ENCODE results near the gene BANK1.

BANK1 gene

DNA sequence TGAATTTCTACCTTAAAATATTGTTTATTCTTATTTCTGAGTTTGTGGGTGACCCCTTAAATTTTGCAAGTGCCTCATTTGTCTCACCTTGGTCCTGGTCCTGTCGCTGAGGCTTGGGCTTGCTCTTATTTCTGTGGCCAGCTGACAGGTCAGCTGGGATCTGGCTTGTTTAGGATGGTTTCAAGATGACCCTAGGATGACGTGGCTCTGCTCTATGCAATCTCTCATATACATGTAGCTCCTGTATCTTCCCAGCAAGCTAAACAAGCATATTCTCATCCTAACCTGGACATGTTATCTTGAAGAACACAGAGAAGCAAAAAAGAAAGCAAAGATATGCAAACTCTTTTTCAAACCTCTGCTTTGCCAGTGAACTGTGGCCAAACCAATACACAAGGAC is 158.4 kb downstream of the BANK1 start:
- no peak for DNase-seq (ENCODE audit: low read depth, low spot score)
- H3K4me3 ChIP-seq (ENCODE audit: low read length), result no peak overlapping the region

DNA sequence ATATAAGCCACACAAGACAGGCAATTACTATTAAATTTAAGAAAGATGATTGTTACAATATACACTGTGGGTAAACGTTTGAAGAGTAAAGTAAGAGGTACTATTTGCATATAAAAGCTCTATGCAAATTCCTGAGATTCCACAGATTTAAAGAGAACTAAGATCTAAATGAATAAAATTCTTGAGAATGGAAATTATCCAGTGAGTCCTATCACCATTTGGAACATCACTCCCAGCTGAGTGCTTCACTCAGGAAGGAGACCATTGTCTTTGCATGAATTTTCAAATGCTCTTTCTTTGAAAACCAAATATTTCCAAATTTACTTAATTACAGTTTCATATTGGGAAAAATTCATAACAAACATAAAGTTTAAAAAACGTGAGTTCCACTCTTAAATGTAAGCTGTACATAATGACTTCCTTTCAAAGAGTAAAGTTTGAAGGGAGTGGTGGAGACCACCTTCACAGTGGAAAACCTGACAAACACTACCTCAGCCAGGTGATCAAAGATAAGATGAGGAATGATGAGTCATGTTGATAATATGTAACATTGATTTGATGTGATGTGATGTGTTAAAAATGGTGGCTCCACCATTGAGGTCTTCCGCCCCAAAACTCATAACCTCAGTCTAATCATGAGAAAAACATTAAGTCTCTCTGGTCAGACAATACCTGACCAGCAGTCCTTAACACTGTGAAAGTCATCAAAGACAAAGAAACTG is 159.9 kb downstream of the BANK1 start:
- DNase-seq (ENCODE audit: low read depth, low spot score), result no peak

DNA sequence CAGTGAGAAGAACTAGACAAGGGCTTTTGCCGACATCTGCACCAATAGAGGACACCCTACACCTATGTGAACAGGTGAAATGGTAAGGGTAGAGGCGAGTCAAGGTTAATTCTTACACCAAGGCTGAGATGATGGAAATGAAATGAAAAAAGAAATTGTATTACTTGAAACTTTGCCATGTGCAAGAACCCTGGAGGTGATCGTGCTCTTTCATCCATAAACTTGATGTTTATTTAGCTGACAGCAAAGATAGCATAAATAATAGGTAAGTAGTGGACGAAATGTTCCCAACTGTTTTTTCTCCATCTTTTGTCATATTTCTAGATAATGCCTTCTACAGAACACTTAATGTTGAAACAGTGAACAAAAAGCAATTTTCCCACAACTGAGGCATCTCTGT is 162.5 kb downstream of the BANK1 start:
- no peak overlapping the region for H3K4me3 ChIP-seq (ENCODE audit: low read length)
- DNase-seq (ENCODE audit: low read depth, low spot score), result no peak

More for the DNA sequence above, 159.9 kb downstream of the BANK1 start:
- no peak overlapping the region for H3K4me3 ChIP-seq (ENCODE audit: low read length)

DNA sequence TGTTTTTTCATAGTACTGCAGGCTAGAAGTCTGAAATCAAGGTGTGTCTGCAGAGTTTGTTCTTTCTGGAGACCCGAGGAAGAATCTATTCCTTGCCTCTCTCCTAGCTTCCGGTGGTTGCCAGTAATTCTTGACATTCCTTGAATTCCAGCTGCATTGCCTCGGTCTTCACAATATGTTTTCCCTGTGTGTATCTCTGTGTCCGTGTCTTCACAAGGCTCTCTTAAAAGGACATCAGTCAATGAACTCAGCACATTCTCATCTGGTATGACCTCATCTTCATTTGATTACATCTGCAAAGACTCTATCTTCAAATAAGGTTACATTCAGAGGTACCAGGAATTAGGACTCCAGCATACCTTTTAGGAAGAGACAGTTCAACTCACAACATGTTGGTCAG is 163.4 kb downstream of the BANK1 start:
- DNase-seq (ENCODE audit: low read depth, low spot score), result no peak
- H3K4me3 ChIP-seq (ENCODE audit: low read length), result no peak overlapping the region

DNA sequence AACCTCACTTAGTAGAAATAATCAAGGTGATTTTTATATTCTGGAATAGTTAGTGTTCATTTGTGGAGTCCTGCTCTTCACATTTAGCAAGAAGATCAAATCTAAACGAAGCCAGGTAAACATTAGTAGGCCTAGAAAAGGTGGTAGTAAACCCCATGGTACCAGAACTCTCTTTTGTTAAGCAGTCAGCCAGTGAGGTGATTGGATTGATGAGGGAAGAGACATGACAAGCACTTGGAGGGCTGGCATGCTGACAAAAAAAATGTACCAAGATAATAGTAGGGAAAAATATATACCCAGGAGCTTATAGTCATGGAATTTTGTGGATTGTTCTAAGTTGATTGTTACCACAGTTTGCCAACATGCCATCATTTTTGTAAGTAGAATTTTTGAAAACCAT is 163.8 kb downstream of the BANK1 start:
- DNase-seq (ENCODE audit: low read depth, low spot score), result no peak
- no peak overlapping the region for H3K4me3 ChIP-seq (ENCODE audit: low read length)

DNA sequence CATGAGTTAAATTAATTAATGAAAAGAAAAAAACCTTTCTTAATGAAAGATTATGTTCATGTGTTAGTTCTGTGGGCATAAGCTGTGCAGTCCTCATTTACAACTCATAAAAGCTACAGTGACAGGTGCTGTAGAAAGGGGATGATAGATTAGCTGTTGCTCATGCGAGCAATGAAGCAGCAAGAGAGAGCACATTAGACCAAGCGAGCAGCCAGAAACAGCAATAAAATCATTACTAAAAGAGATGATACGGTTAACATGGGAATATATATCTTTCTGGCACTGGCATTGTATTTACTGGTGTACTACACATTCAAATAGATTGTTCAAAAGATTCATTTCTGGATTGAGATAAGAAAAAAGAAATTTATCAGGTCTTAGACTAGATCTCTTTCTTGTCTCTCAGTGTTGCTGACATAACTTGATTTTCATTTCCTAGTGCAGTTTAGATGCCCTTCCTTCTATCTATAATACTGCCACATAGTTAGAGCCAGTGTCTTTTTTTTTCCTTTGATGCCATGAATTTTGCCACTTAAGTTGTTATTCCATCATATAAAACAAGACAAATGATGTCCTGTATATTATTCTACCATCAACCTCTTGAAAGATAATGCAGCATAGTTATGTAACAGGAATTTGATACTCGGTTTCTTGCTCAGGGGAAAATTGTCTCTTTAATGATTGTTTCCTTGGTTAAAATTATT is 164.6 kb downstream of the BANK1 start:
- no peak for DNase-seq (ENCODE audit: low read depth, low spot score)
- H3K4me3 ChIP-seq (ENCODE audit: low read length), result no peak overlapping the region

DNA sequence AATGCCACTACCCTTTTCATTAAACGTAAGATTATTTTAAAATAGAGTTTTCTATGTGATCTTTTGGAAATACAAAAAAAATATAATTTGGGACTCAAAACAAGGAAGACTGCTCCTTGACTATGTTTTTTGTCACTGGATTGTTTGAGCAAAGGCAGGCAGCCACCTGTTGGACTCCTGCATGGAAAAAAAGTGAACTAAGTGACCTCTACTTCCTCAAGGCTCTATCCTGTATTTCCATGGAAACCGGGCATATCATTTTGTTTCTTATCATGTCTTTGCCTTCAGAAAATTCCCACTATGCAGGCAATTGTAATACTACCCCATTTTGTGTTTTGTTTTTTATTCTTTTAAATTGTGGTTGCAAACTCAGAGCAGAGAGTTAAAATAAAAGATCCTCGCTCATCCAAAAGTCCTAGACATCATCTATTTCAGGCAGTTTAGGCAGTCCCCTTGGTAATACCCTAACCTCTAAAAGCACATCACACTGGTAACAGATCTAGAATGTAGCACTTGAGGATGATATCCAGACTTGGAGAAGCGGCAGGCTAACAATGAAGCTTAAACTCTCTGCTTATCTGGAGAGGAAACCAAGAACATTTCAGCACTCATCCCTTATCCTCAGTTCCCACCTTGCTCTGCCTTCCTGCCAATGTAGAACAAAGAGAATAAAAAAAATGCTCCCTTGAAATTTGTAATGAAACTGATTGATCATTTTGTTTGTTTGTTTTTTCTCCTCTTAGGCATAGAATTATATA is 165.7 kb downstream of the BANK1 start:
- DNase-seq (ENCODE audit: low read depth, low spot score), result no peak
- H3K4me3 ChIP-seq (ENCODE audit: low read length), result no peak overlapping the region

DNA sequence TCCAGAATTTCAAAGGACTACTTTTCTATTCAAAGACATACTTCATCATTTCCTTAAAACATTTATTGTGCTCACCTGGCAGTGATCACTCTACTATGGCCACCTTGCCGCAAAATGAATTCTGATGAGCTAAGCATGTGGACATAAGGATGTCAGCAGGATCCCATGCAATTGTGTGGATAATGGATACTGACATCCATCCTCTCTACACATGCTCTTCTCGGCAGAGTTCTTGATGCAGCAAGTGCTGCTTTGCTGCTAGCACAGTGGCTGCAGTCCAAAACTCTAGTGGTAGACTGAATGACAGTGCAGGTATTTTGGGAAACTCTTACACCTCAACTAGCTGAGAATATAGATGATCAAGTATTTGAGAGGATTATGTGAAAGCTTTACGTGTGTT is 168.0 kb downstream of the BANK1 start:
- no peak for DNase-seq (ENCODE audit: low read depth, low spot score)
- H3K4me3 ChIP-seq (ENCODE audit: low read length), result no peak overlapping the region

DNA sequence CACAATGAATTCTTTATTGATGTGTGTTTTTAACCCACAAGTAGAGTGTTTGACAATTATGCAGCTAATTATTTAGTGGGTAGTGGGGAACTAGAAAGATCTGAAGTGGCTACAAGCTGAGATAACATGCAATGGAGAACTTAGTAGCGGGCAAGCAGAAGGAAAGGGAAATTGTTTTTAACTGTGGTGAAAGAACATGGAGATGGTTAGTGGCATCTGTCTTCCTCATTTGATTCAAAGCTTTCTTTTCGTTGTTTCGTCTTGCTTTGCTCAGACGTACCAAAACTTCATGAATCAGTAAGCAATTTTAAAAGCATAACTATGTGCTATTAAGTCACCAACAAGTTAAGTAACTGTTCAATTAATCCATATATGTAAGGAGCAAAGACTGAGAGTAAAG is 169.9 kb downstream of the BANK1 start:
- H3K4me3 ChIP-seq (ENCODE audit: low read length), result no peak overlapping the region

DNA sequence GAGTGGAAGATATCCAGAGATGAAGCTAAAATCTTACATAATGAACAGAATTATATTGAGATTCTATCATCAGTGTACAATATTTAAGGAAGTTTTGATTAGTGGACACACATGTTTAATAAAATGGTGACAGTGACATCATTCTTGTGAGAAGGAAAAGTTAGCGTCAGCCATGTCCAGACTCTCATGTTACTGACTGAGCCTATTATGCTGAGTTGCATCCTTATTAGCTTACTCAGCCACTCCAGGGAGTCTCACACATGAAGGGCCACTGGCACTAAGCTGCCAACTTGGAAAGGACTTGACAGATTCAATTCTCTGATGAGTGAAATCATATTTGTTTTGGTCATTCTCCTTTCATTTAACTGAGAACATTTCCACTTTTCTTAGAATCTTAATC is 170.6 kb downstream of the BANK1 start:
- no peak overlapping the region for H3K4me3 ChIP-seq (ENCODE audit: low read length)
- no peak for DNase-seq (ENCODE audit: low read depth, low spot score)

More for the DNA sequence above, 169.9 kb downstream of the BANK1 start:
- no peak for DNase-seq (ENCODE audit: low read depth, low spot score)

DNA sequence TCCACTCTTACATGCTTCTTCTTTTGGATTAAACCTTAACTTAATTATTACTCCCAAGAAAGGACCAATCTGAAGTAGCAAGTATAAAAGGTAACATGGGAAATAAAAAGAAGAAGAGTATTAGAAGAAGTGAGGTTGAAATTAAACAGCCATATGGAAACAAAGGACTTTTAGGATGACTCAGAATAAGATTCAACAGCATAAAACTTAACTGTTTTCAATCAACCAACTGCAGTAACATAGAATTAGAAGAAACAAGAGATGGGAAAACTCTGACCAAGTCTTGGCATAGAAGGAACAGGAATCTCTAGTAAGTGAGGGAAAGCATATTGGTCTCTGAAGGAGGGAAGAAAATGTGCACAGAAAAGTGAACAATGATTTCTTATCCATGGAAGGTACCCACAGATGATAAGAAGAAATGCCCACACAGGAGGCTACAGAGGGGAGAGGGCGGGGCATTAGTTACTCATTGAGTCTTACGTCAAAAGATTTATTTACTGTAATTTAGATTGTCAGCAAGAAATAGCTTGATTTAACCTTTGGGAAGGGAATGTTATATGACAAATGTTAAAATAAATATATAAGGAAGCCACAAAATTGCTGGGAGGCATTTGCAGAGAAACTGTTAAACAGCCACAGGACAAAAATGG is 177.3 kb downstream of the BANK1 start:
- H3K4me3 ChIP-seq (ENCODE audit: low read length), result no peak overlapping the region
- DNase-seq (ENCODE audit: low read depth, low spot score), result no peak

DNA sequence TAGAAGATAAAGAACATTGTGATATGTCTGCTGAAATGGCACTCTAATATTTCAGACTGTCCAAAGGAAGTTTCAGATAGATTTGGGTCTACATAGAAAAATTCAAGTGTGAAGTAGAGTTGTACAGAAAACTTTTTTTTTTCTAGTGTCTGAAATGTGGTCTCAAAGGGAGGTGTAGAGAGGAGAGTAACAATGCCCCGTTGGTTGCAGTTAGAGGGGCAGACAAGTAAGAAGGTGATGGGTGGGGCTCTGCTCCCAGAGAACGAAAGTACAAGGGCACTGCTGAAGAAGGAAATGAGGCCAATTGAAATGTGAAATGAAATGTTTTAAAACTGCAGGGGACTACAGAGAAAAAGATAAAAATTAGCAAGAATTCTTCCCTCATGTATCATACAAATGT is 177.8 kb downstream of the BANK1 start:
- DNase-seq (ENCODE audit: low read depth, low spot score), result no peak
- no peak overlapping the region for H3K4me3 ChIP-seq (ENCODE audit: low read length)

DNA sequence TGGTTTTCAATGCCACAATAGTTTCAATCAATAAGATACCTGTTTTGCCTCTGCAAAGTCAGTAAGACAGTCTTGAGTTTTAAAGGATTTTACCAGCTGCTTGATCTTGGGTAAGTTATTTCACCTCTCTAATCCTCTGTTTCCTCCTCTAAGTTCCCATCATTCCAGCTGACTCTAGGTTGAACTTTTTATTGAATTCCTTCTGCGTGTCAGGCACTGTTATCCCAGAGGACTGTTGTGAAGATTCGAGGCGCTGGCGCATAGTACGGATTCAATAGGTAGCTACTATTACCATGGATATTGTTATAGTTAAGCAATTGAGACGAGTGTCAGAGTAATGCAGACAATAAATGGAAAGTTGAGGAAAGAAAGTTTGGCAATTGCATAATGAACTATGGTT is 179.4 kb downstream of the BANK1 start:
- DNase-seq (ENCODE audit: low read depth, low spot score), result no peak
- no peak overlapping the region for H3K4me3 ChIP-seq (ENCODE audit: low read length)

DNA sequence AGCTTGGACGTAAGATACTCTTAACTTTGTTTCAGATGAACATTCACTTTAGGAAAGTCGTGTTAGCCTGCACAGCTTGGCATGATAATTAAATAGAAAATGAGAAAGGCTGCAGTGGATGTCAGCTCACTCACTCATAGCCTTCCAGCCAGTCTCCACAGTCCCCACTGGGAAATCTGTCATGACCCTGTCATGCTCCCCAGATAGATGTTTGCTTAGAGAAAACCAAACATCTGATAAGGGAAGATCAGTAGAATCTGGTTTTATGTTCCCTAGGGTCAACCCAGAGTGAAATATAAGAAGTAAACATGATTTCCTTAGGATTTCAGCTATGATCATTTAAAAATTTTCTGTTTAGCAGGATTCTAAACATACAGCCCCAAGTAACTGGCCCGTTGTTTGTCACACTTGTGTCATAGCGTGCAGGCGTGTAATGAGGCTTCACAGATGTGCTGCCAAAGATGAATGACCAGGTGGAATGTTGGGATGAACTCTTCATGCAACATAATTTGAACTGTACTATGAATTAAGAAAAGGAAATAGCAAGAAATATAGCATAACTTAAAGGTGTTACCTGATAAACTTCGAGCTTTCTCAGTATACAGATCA is 180.1 kb downstream of the BANK1 start:
- no peak for DNase-seq (ENCODE audit: low read depth, low spot score)
- H3K4me3 ChIP-seq (ENCODE audit: low read length), result no peak overlapping the region

DNA sequence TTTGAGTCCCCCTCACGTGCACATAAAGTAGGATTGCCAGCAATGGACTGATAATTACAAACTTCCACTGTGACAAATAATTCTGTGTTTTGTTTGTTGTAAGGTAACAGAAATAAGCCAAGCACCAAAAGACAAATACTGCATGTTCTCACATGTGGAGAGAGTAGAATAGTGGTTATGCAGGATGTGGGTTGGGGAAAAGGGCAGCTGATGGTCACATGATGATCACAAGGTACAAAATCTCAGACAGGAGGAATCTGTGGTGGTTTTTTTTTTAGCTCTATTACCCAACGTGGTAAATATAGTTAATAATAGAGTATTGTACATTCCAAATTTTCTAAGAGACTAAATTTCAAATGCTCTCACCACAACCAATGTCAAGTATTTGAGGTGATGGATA is 182.3 kb downstream of the BANK1 start:
- H3K4me3 ChIP-seq (ENCODE audit: low read length), result no peak overlapping the region
- DNase-seq (ENCODE audit: low read depth, low spot score), result peak; percentile 14

DNA sequence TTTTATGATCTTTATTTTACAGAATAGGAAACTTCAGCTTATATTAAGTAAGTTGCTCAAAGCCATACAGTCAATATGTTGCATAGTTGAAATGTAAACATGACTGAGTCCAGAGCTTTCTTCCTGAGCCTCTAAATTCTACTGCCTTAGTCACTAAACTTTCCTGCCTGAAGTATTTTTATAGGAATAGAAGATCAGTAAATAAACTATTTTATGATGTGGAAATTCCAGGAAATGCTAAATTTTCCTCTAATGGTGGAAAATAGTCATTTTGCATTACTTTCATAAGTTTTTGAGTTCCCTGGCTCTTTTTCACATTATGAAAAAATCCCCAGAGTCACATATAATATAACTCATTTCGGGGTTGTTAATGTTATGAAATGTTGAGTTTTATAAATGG is 182.8 kb downstream of the BANK1 start:
- no peak overlapping the region for H3K4me3 ChIP-seq (ENCODE audit: low read length)
- no peak for DNase-seq (ENCODE audit: low read depth, low spot score)

DNA sequence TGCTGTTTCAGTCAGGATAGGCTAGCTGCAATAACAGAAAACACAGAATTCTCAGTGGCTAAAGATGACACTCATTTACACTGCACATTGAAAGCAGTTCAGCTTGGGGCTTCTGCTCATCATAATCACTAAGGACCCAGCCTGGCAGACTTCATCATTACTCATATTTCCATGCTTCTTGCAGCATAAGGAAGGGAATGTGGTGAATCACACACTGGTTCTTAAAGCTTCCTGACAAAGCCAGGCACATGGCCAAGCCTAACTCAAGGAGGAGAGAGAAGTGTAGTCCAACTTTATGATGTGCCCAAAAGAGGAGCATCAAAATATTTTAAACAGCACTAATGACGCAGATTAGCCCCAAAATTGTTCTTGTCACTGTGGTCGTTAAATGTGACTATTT is 186.5 kb downstream of the BANK1 start:
- no peak for DNase-seq (ENCODE audit: low read depth, low spot score)
- no peak overlapping the region for H3K4me3 ChIP-seq (ENCODE audit: low read length)

DNA sequence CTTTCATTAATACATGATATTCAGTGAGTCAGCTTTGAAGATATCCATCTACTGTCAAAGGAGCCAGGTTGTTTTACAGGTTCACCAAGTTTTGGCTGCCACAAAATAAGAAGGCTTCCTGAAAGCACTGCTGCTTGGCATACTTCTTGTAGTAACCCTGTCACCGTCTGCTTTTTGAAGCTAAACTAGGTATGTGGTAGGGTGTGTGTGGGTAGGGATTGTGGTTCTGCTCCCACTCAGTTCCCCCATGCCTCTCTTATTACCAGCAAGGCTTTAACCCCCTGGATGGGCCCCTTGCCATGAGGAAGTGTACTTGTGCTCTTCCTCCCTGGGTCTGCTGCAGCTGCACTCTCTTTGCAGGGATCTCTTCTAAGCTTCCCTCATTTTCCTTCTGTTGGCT is 191.2 kb downstream of the BANK1 start:
- no peak for DNase-seq (ENCODE audit: low read depth, low spot score)
- H3K4me3 ChIP-seq (ENCODE audit: low read length), result no peak overlapping the region

DNA sequence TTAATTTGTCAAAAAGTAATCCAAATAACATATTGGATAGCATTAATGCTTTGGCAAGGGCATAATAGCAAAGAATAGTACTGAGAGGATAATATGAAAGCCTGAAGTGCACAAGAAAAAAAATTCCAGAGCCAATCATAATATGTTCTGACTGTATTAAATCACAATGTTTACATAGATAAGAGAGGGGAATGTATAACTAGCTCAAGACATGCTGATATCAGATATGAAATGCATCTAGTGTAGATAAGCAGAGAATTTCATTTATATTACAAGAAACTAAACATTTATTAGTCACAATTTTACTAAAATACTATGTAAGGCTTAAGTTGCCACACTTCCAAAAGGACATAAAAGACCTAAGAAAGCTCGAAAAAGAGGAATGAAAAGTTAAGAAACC is 193.3 kb downstream of the BANK1 start:
- no peak for DNase-seq (ENCODE audit: low read depth, low spot score)
- no peak overlapping the region for H3K4me3 ChIP-seq (ENCODE audit: low read length)

All from Jurkat, Clone E6-1 (cell line).